ACC112 (cell line): ENCODE measurements around the gene NPEPL1.

Experiments used
- H2AFZ ChIP-seq: fragments of 200-600 bp; sonication (generic); one replicate; pipeline ENCODE4 v1.6.0; 2017; ENCODE audit warnings: antibody characterized with exemption, low read length; ENCODE audit not compliant: unreplicated experiment
- H3K27ac ChIP-seq: fragments of 200-600 bp; sonication (generic); 2 replicates; pipeline ENCODE4 v1.5.1; 2014; ENCODE audit warnings: low read depth, mild to moderate bottlenecking, antibody characterized with exemption, low read length, moderate library complexity
- H3K27me3 ChIP-seq: fragments of 200-600 bp; sonication (generic); 2 replicates; pipeline ENCODE4 v1.6.1; 2014; ENCODE audit warnings: mild to moderate bottlenecking, antibody characterized with exemption, low read length, moderate library complexity, mixed read lengths; ENCODE audit not compliant: insufficient read depth
- H3K36me3 ChIP-seq: fragments of 200-600 bp; sonication (generic); 2 replicates; pipeline ENCODE4 v1.6.1; 2016; ENCODE audit warnings: mild to moderate bottlenecking, antibody characterized with exemption, low read length, moderate library complexity, mixed read lengths; ENCODE audit not compliant: insufficient read depth
- H3K4me1 ChIP-seq: fragments of 200-600 bp; sonication (generic); one replicate; pipeline ENCODE4 v1.6.1; 2016; ENCODE audit warnings: low read length, mixed read lengths; ENCODE audit not compliant: insufficient read depth, unreplicated experiment, control insufficient read depth
- H3K4me3 ChIP-seq: fragments of 200-600 bp; sonication (generic); 2 replicates; pipeline ENCODE4 v1.5.1; 2014; ENCODE audit warnings: mild to moderate bottlenecking, low read depth, low read length
- H3K79me2 ChIP-seq: fragments of 200-600 bp; sonication (generic); one replicate; pipeline ENCODE4 v1.6.0; 2016; ENCODE audit warnings: low read length; ENCODE audit not compliant: control insufficient read depth, unreplicated experiment, insufficient read depth

The NPEPL1 gene

GRCh38 chr20:58701431-58702160 lies 9.0 kb downstream of the NPEPL1 start:
- Histone ChIP-seq H3K79me2 (no peaks in the 10 kb centered on the region), H3K36me3 (peaks cover 45% of the 10 kb centered on the region), H3K27ac (no peak overlapping the region), H3K4me3 (no peak overlapping the region), H2AFZ (no peak overlapping the region), H3K4me1 (no peaks in the 10 kb centered on the region), H3K27me3 (no peaks in the 10 kb centered on the region)

GRCh38 chr20:58702161-58702510 lies 9.5 kb downstream of the NPEPL1 start:
- no peaks in the 10 kb centered on the region for H3K27me3 ChIP-seq
- peaks cover 45% of the 10 kb centered on the region for H3K36me3 ChIP-seq
- no peaks in the 10 kb centered on the region for H3K4me1 ChIP-seq
- H3K4me3 ChIP-seq, result no peak overlapping the region
- H3K27ac ChIP-seq, result no peak overlapping the region
- H3K79me2 ChIP-seq, result no peaks in the 10 kb centered on the region
- H2AFZ ChIP-seq, result no peak overlapping the region

GRCh38 chr20:58702859-58703648 lies 10.5 kb downstream of the NPEPL1 start:
- Histone ChIP-seq H2AFZ (no peak overlapping the region), H3K79me2 (no peaks in the 10 kb centered on the region), H3K27ac (no peak overlapping the region), H3K4me3 (no peak overlapping the region), H3K27me3 (no peaks in the 10 kb centered on the region), H3K4me1 (no peaks in the 10 kb centered on the region), H3K36me3 (peaks cover 45% of the 10 kb centered on the region)

GRCh38 chr20:58703765-58704371 lies 11.3 kb downstream of the NPEPL1 start:
- H3K36me3 ChIP-seq, result peaks cover 45% of the 10 kb centered on the region
- no peaks in the 10 kb centered on the region for H3K4me1 ChIP-seq

GRCh38 chr20:58705208-58705926 lies 12.8 kb downstream of the NPEPL1 start:
- Histone ChIP-seq H2AFZ (no peak overlapping the region), H3K4me1 (no peaks in the 10 kb centered on the region), H3K36me3 (peaks cover 40% of the 10 kb centered on the region), H3K27ac (no peak overlapping the region), H3K79me2 (no peaks in the 10 kb centered on the region), H3K27me3 (no peaks in the 10 kb centered on the region), H3K4me3 (no peak overlapping the region)

More at GRCh38 chr20:58703765-58704371, 11.3 kb downstream of the NPEPL1 start:
- no peak overlapping the region for H3K27ac ChIP-seq
- no peaks in the 10 kb centered on the region for H3K27me3 ChIP-seq
- H3K79me2 ChIP-seq, result no peaks in the 10 kb centered on the region
- no peak overlapping the region for H3K4me3 ChIP-seq
- H2AFZ ChIP-seq, result no peak overlapping the region

- Histone ChIP-seq H3K4me1 (no peaks in the 10 kb centered on the region), H2AFZ (no peak overlapping the region), H3K27ac (no peak overlapping the region), H3K27me3 (no peaks in the 10 kb centered on the region), H3K79me2 (no peaks in the 10 kb centered on the region), H3K36me3 (peaks cover 40% of the 10 kb centered on the region), H3K4me3 (no peak overlapping the region)
These were observed 13.7 kb downstream of the NPEPL1 start for GRCh38 chr20:58706150-58706892.

GRCh38 chr20:58706975-58707681 lies 14.5 kb downstream of the NPEPL1 start:
- no peak overlapping the region for H3K4me3 ChIP-seq
- no peak overlapping the region for H3K27ac ChIP-seq
- no peaks in the 10 kb centered on the region for H3K27me3 ChIP-seq
- no peak overlapping the region for H2AFZ ChIP-seq
- no peaks in the 10 kb centered on the region for H3K4me1 ChIP-seq
- no peaks in the 10 kb centered on the region for H3K79me2 ChIP-seq
- H3K36me3 ChIP-seq, result peaks cover 33% of the 10 kb centered on the region

GRCh38 chr20:58707770-58708169 lies 15.2 kb downstream of the NPEPL1 start:
- H3K79me2 ChIP-seq, result no peaks in the 10 kb centered on the region
- no peaks in the 10 kb centered on the region for H3K4me1 ChIP-seq
- no peaks in the 10 kb centered on the region for H3K27me3 ChIP-seq
- H3K27ac ChIP-seq, result no peak overlapping the region
- peaks cover 26% of the 10 kb centered on the region for H3K36me3 ChIP-seq
- H3K4me3 ChIP-seq, result no peak overlapping the region
- no peak overlapping the region for H2AFZ ChIP-seq

GRCh38 chr20:58708246-58708931 lies 15.8 kb downstream of the NPEPL1 start:
- H3K36me3 ChIP-seq, result peaks cover 20% of the 10 kb centered on the region
- no peak overlapping the region for H2AFZ ChIP-seq
- H3K4me3 ChIP-seq, result no peak overlapping the region
- H3K27ac ChIP-seq, result no peak overlapping the region
- H3K79me2 ChIP-seq, result no peaks in the 10 kb centered on the region
- H3K4me1 ChIP-seq, result no peaks in the 10 kb centered on the region
- H3K27me3 ChIP-seq, result no peaks in the 10 kb centered on the region
